HL-60 (cell line): Measurements from ENCODE around the gene ZNF446.
"Not testable (repeated sequence)": the region's sequence is repeated elsewhere in the genome, so short reads cannot be mapped to it uniquely, and the experiment has no call there.

ENCODE experiments used
- POLR2AphosphoS5 ChIP-seq: IDR thresholded peaks from 2 replicates; pipeline ENCODE4 v1.6.1; 2012; ENCODE audit warnings: low read depth
- TF ChIP-seq, protein P1 (sequence below): IDR thresholded peaks from 2 replicates; pipeline ENCODE4 v1.6.1; 2012; ENCODE audit warnings: low read depth; ENCODE audit not compliant: insufficient replicate concordance
- TF ChIP-seq, protein P2 (sequence below): IDR thresholded peaks from one replicate; pipeline ENCODE4 v1.5.1; 2011; ENCODE audit warnings: low read length, control low read depth, inconsistent platforms; ENCODE audit not compliant: insufficient read depth

GRCh38 chr19:58484349-58484748 lies 8.2 kb downstream of the ZNF446 start:
- TF ChIP-seq, protein P1, sequence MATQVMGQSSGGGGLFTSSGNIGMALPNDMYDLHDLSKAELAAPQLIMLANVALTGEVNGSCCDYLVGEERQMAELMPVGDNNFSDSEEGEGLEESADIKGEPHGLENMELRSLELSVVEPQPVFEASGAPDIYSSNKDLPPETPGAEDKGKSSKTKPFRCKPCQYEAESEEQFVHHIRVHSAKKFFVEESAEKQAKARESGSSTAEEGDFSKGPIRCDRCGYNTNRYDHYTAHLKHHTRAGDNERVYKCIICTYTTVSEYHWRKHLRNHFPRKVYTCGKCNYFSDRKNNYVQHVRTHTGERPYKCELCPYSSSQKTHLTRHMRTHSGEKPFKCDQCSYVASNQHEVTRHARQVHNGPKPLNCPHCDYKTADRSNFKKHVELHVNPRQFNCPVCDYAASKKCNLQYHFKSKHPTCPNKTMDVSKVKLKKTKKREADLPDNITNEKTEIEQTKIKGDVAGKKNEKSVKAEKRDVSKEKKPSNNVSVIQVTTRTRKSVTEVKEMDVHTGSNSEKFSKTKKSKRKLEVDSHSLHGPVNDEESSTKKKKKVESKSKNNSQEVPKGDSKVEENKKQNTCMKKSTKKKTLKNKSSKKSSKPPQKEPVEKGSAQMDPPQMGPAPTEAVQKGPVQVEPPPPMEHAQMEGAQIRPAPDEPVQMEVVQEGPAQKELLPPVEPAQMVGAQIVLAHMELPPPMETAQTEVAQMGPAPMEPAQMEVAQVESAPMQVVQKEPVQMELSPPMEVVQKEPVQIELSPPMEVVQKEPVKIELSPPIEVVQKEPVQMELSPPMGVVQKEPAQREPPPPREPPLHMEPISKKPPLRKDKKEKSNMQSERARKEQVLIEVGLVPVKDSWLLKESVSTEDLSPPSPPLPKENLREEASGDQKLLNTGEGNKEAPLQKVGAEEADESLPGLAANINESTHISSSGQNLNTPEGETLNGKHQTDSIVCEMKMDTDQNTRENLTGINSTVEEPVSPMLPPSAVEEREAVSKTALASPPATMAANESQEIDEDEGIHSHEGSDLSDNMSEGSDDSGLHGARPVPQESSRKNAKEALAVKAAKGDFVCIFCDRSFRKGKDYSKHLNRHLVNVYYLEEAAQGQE, result not testable (repeated sequence)
- TF ChIP-seq, protein P2, sequence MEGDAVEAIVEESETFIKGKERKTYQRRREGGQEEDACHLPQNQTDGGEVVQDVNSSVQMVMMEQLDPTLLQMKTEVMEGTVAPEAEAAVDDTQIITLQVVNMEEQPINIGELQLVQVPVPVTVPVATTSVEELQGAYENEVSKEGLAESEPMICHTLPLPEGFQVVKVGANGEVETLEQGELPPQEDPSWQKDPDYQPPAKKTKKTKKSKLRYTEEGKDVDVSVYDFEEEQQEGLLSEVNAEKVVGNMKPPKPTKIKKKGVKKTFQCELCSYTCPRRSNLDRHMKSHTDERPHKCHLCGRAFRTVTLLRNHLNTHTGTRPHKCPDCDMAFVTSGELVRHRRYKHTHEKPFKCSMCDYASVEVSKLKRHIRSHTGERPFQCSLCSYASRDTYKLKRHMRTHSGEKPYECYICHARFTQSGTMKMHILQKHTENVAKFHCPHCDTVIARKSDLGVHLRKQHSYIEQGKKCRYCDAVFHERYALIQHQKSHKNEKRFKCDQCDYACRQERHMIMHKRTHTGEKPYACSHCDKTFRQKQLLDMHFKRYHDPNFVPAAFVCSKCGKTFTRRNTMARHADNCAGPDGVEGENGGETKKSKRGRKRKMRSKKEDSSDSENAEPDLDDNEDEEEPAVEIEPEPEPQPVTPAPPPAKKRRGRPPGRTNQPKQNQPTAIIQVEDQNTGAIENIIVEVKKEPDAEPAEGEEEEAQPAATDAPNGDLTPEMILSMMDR, result not testable (repeated sequence)
- not testable (repeated sequence) for TF ChIP-seq POLR2AphosphoS5
